A549 (cell line): ENCODE measurements around the gene TMEM121B.

ENCODE experiments used
- ATOH8 ChIP-seq: fragments of 250-450 bp; sonication (Bioruptor Pico); IDR thresholded peaks from 2 replicates; pipeline ENCODE4 v1.5.0; 2020; ENCODE audit warnings: low read depth, mild to moderate bottlenecking, moderate library complexity
- BCL3 ChIP-seq: fragments of >200 bp; sonication (Bioruptor Twin); formaldehyde crosslinking; IDR thresholded peaks from 3 replicates; pipeline ENCODE4 v1.6.1; 2016
- BHLHE40 ChIP-seq: IDR thresholded peaks from 2 replicates; pipeline ENCODE4 v1.6.1; 2012; ENCODE audit warnings: low read depth, low read length, inconsistent platforms
- CTCF ChIP-seq: fragments of >200 bp; sonication (Bioruptor Twin); formaldehyde crosslinking; IDR thresholded peaks from 3 replicates; pipeline ENCODE4 v1.5.1; 2016
- EP300 ChIP-seq, 2 experiments: fragments of >200 bp; sonication (Bioruptor Twin); formaldehyde crosslinking; IDR thresholded peaks; 2 replicates in 1 of 2; 3 replicates in 1 of 2; pipeline ENCODE4 v1.6.1; 2016 to 2017
- MAX ChIP-seq: IDR thresholded peaks from 2 replicates; pipeline ENCODE4 v1.6.1; 2012
- NR3C1 ChIP-seq: fragments of >200 bp; sonication (Bioruptor Twin); formaldehyde crosslinking; IDR thresholded peaks from 3 replicates; pipeline ENCODE4 v1.6.1; 2017
- RAD21 ChIP-seq, 2 experiments: fragments of >200 bp in 1 of 2; sonication (Bioruptor Twin) in 1 of 2; formaldehyde crosslinking in 1 of 2; IDR thresholded peaks in 1 of 2; conservative IDR thresholded peaks in 1 of 2; 2 replicates in 1 of 2; 3 replicates in 1 of 2; pipeline ENCODE4 v1.6.1; 2012 to 2018; ENCODE audit warnings: inconsistent platforms in 1 of 2
- REST ChIP-seq: fragments of 200-600 bp; sonication (generic); IDR thresholded peaks from 2 replicates; pipeline ENCODE4 v1.6.1; 2016; ENCODE audit warnings: antibody characterized with exemption, mild to moderate bottlenecking, moderate library complexity
- RFX5 ChIP-seq: fragments of 450-650 bp; IDR thresholded peaks from 2 replicates; pipeline ENCODE4 v1.7.1; 2014; ENCODE audit warnings: antibody characterized with exemption, mild to moderate bottlenecking, moderate library complexity
- USF2 ChIP-seq: fragments of 450-650 bp; IDR thresholded peaks from 2 replicates; pipeline ENCODE4 v1.6.1; 2014; ENCODE audit warnings: antibody characterized with exemption
- TF ChIP-seq, protein P1 (sequence below): fragments of 250-450 bp; sonication (Bioruptor Pico); IDR thresholded peaks from 2 replicates; pipeline ENCODE4 v1.5.0; 2021; ENCODE audit warnings: mild to moderate bottlenecking, moderate library complexity, borderline replicate concordance

- TF ChIP-seq EP300 (IDR thresholded peaks at IDR 0.05) (no peak), CTCF (no peak), NR3C1 (no peak), USF2 (no peak), RAD21 (conservative IDR thresholded peaks at IDR 0.05 in 1 of 2, IDR thresholded peaks at IDR 0.05 in 1 of 2) (no peak), MAX (no peak), RFX5 (no peak), REST (no peak), ATOH8 (CRISPR knock-in tag) (no peak), BCL3 (no peak), BHLHE40 (no peak)
- TF ChIP-seq, protein P1, sequence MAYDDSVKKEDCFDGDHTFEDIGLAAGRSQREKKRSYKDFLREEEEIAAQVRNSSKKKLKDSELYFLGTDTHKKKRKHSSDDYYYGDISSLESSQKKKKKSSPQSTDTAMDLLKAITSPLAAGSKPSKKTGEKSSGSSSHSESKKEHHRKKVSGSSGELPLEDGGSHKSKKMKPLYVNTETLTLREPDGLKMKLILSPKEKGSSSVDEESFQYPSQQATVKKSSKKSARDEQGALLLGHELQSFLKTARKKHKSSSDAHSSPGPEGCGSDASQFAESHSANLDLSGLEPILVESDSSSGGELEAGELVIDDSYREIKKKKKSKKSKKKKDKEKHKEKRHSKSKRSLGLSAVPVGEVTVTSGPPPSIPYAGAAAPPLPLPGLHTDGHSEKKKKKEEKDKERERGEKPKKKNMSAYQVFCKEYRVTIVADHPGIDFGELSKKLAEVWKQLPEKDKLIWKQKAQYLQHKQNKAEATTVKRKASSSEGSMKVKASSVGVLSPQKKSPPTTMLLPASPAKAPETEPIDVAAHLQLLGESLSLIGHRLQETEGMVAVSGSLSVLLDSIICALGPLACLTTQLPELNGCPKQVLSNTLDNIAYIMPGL = no peak
These were observed 17.8 kb downstream of the TMEM121B start for GRCh38 chr22:17103351-17103750.
